Spleen (tissue), 7 donors: ENCODE data around the gene AR.

ENCODE experiments used
- CTCF ChIP-seq, 11 experiments: fragments of 200-600 bp in 7 of 11; fragments of 450-650 bp in 4 of 11; sonication (generic) in 4 of 11; IDR thresholded peaks in 8 of 11; conservative IDR thresholded peaks in 3 of 11; 1 replicate in 7 of 11; 2 replicates in 4 of 11; pipeline versions ENCODE4 v1.4.0 to v1.8.0; 2016 to 2021; ENCODE audit warnings: antibody characterized with exemption in 11 of 11, inconsistent platforms in 4 of 11, mild to moderate bottlenecking in 1 of 11
- POLR2A ChIP-seq, 3 donors: fragments of 450-650 bp; IDR thresholded peaks; one replicate each; pipeline ENCODE4 v1.5.1; 2017; ENCODE audit warnings: antibody characterized with exemption in 3 of 3, mild to moderate bottlenecking in 1 of 3
- donor health status: DM: no; HTN: no; CAD: no; lungs with moderate emphysema.
- donor health status: DM: no; HTN: no; CAD: no.
- donor health status: DM: no; HTN: no; CAD: no.

- TF ChIP-seq CTCF (IDR thresholded peaks at IDR 0.05 in 8 of 11, conservative IDR thresholded peaks at IDR 0.05 in 3 of 11) (peak in 10 of 11 experiments; percentile 32 to 72 (median 52)), POLR2A (IDR thresholded peaks at IDR 0.05) (no peak)
Observed at GRCh38 chrX:67555578-67556203, 11.9 kb downstream of the AR start.
